ENCODE data around the gene TNNT2.

DNA sequence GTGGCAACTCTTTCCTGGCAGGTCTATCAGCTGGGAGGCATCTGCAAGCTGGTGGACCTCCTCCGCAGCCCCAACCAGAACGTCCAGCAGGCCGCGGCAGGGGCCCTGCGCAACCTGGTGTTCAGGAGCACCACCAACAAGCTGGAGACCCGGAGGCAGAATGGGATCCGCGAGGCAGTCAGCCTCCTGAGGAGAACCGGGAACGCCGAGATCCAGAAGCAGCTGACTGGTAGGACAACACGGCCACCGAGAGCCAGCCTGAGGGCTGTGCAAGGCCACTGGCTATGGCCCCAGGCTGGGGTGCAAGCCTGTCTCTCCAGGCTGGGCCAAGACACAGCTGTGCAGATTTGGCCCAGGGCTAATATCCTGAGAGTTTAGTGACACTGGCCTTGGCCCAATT is 59.9 kb downstream of the TNNT2 start:
- no peak for TF ChIP-seq ZNF384 (IDR thresholded peaks at IDR 0.05)
- no peak for TF ChIP-seq FOXK2 (IDR thresholded peaks at IDR 0.05)
- TF ChIP-seq SUZ12 (IDR thresholded peaks at IDR 0.05): no peak
- TF ChIP-seq ARNT (IDR thresholded peaks at IDR 0.05): no peak
- TF ChIP-seq FOXA1 (IDR thresholded peaks at IDR 0.05): no peak
- no peak for TF ChIP-seq FOXM1 (IDR thresholded peaks at IDR 0.05; ENCODE audit: borderline replicate concordance)
- no peak for TF ChIP-seq TARDBP (IDR thresholded peaks at IDR 0.05)
- TF ChIP-seq SP1 (IDR thresholded peaks at IDR 0.05): no peak
- no peak for TF ChIP-seq LEF1 (IDR thresholded peaks at IDR 0.05; ENCODE audit: borderline replicate concordance)
- TF ChIP-seq BHLHE40 (IDR thresholded peaks at IDR 0.05; ENCODE audit: borderline replicate concordance): no peak
- no peak for TF ChIP-seq CTBP1 (IDR thresholded peaks at IDR 0.05; ENCODE audit: borderline replicate concordance)
- no peak for TF ChIP-seq NFRKB (IDR thresholded peaks at IDR 0.05)
- no peak for TF ChIP-seq ELF4 (IDR thresholded peaks at IDR 0.05)

All from HEK293T (cell line).